H1 (cell line): ENCODE data around the gene MRPS15. TPM values are rescaled to one million over a fixed set of nuclear protein-coding genes. Genes with fewer than 3 reads are reported as not detected.

Experiments used
- CTCF ChIA-PET: fragments of 300-600 bp; sonication (Branson Sonifier 250); formaldehyde crosslinking; loops from one replicate; lab custom pipeline; 2021; ENCODE audit not compliant: partially characterized antibody; lab: Charles Lee
- POLR2A ChIA-PET: fragments of 300-600 bp; sonication (Branson Sonifier 250); formaldehyde crosslinking; loops from one replicate; lab custom pipeline; 2021; ENCODE audit warnings: inconsistent platforms; ENCODE audit not compliant: partially characterized antibody; lab: Charles Lee
- DNase-seq, 2 experiments: peaks; one replicate each; pipeline versions ENCODE4 v3.0.0 to v3.0.0-alpha.2; 2010 to 2022; ENCODE audit warnings: low spot score in 2 of 2, low read depth in 1 of 2, mixed read lengths in 1 of 2
- FAIRE-seq: peaks from 2 replicates; lab custom pipeline; 2011; peaks lifted over from hg19 to GRCh38; lab: Jason Lieb, UNC
- H2AFZ ChIP-seq: 2 replicates; pipeline ENCODE4 v1.8.1; 2012; ENCODE audit warnings: low read length, inconsistent platforms
- H2AK5ac ChIP-seq: 2 replicates; pipeline ENCODE4 v1.6.1; 2013; ENCODE audit warnings: low read depth, low read length
- H2BK120ac ChIP-seq: replicated peaks from 2 replicates; pipeline ENCODE3; 2013; ENCODE audit warnings: low read depth, low read length, inconsistent platforms
- H2BK12ac ChIP-seq: 2 replicates; pipeline ENCODE4 v1.6.1; 2013; ENCODE audit warnings: low read depth, low read length
- H2BK15ac ChIP-seq: 2 replicates; pipeline ENCODE4 v1.6.1; 2013; ENCODE audit warnings: low read length
- H2BK20ac ChIP-seq: 2 replicates; pipeline ENCODE4 v1.6.1; 2013; ENCODE audit warnings: low read length
- H2BK5ac ChIP-seq: 2 replicates; pipeline ENCODE4 v1.6.1; 2013; ENCODE audit warnings: low read depth, low read length
- H3K14ac ChIP-seq: 2 replicates; pipeline ENCODE4 v1.6.1; 2013; ENCODE audit warnings: inconsistent platforms; ENCODE audit not compliant: insufficient read length
- H3K18ac ChIP-seq: 2 replicates; pipeline ENCODE4 v1.6.1; 2013; ENCODE audit warnings: low read length; ENCODE audit errors: extremely low read depth
- H3K23ac ChIP-seq: 2 replicates; pipeline ENCODE4 v1.6.1; 2013; ENCODE audit warnings: inconsistent platforms; ENCODE audit not compliant: insufficient read length
- H3K23me2 ChIP-seq: 2 replicates; pipeline ENCODE4 v1.6.1; 2013; ENCODE audit warnings: low read depth, low read length
- H3K27ac ChIP-seq: 2 replicates; pipeline ENCODE4 v1.6.1; 2011; ENCODE audit warnings: low read depth, low read length, inconsistent platforms
- H3K27me3 ChIP-seq, 4 experiments: replicated peaks in 1 of 4; 1 replicate in 1 of 4; 2 replicates in 3 of 4; pipeline versions ENCODE4 v1.6.1 to v1.8.1; 2011 to 2013; ENCODE audit warnings: low read length in 3 of 4, mild to moderate bottlenecking in 3 of 4, inconsistent platforms in 2 of 4, mixed read lengths in 2 of 4, moderate library complexity in 1 of 4; ENCODE audit not compliant: control insufficient read depth in 3 of 4, insufficient read depth in 3 of 4; ENCODE audit errors: extremely low read depth in 1 of 4
- H3K36me3 ChIP-seq, 4 experiments: 2 replicates each; pipeline versions ENCODE4 v1.6.1 to v1.8.1; 2011 to 2013; ENCODE audit warnings: mild to moderate bottlenecking in 4 of 4, low read length in 3 of 4, moderate library complexity in 2 of 4, control low read depth in 1 of 4, inconsistent platforms in 1 of 4; ENCODE audit not compliant: insufficient read depth in 4 of 4, control insufficient read depth in 2 of 4
- H3K4ac ChIP-seq: replicated peaks from 2 replicates; pipeline ENCODE3; 2013; ENCODE audit warnings: low read length, low read depth, mixed read lengths, inconsistent platforms; ENCODE audit not compliant: insufficient read length
- H3K4me1 ChIP-seq, 4 experiments: replicated peaks in 1 of 4; 1 replicate in 1 of 4; 2 replicates in 3 of 4; pipeline versions ENCODE4 v1.6.1 to v1.8.1; 2011 to 2013; ENCODE audit warnings: low read length in 3 of 4, inconsistent platforms in 2 of 4, mixed read lengths in 1 of 4; ENCODE audit not compliant: insufficient read depth in 4 of 4, control insufficient read depth in 3 of 4
- H3K4me2 ChIP-seq, 2 experiments: 2 replicates each; pipeline versions ENCODE4 v1.6.1 to v1.8.1; 2011 to 2013; ENCODE audit warnings: low read depth in 2 of 2, low read length in 2 of 2, control low read depth in 1 of 2, inconsistent platforms in 1 of 2, mild to moderate bottlenecking in 1 of 2; ENCODE audit not compliant: insufficient read depth in 1 of 2
- H3K4me3 ChIP-seq, 4 experiments: fragments of 200-600, 300-600 bp in 1 of 4; sonication (generic), shearing (Covaris generic), sonication (Bioruptor Twin) in 1 of 4; 2 replicates each; pipeline versions ENCODE4 v1.5.1 to v1.8.1; 2011 to 2016; ENCODE audit warnings: low read length in 4 of 4, low read depth in 3 of 4, control low read depth in 2 of 4, inconsistent platforms in 2 of 4, mild to moderate bottlenecking in 2 of 4, mixed read lengths in 1 of 4, moderate library complexity in 1 of 4; ENCODE audit not compliant: insufficient read depth in 2 of 4; ENCODE audit errors: extremely low read depth in 1 of 4
- H3K56ac ChIP-seq: replicated peaks from 2 replicates; pipeline ENCODE3; 2013; ENCODE audit warnings: low read depth, mild to moderate bottlenecking, mixed read lengths, low read length, inconsistent platforms; ENCODE audit not compliant: insufficient read length
- H3K79me1 ChIP-seq: 2 replicates; pipeline ENCODE4 v1.6.1; 2013; ENCODE audit warnings: low read depth, low read length, control low read depth
- H3K79me2 ChIP-seq, 2 experiments: 2 replicates each; pipeline versions ENCODE4 v1.6.1 to v1.8.1; 2012 to 2013; ENCODE audit warnings: low read length in 2 of 2, mild to moderate bottlenecking in 2 of 2, inconsistent platforms in 1 of 2; ENCODE audit not compliant: insufficient read depth in 2 of 2, control insufficient read depth in 1 of 2
- H3K9ac ChIP-seq, 4 experiments: replicated peaks in 1 of 4; 1 replicate in 1 of 4; 2 replicates in 3 of 4; pipeline versions ENCODE4 v1.6.1 to v1.8.1; 2011 to 2013; ENCODE audit warnings: low read depth in 3 of 4, low read length in 3 of 4, control low read depth in 2 of 4, mild to moderate bottlenecking in 2 of 4, moderate library complexity in 2 of 4, inconsistent platforms in 1 of 4; ENCODE audit errors: extremely low read depth in 1 of 4
- H3K9me3 ChIP-seq, 2 experiments: 2 replicates each; pipeline versions ENCODE4 v1.6.1 to v1.8.1; 2012 to 2013; ENCODE audit warnings: mild to moderate bottlenecking in 2 of 2, moderate library complexity in 2 of 2, control low read depth in 1 of 2, inconsistent platforms in 1 of 2, low read depth in 1 of 2, low read length in 1 of 2, mixed read lengths in 1 of 2; ENCODE audit not compliant: insufficient read depth in 2 of 2
- H4K20me1 ChIP-seq, 2 experiments: replicated peaks in 1 of 2; 2 replicates each; pipeline versions ENCODE3 to v1.8.1; 2011 to 2013; ENCODE audit warnings: inconsistent platforms in 2 of 2, low read length in 2 of 2, mild to moderate bottlenecking in 1 of 2; ENCODE audit not compliant: insufficient read depth in 2 of 2, control insufficient read depth in 1 of 2
- H4K5ac ChIP-seq: 2 replicates; pipeline ENCODE4 v1.6.1; 2013; ENCODE audit warnings: low read length, low read depth, mixed read lengths, inconsistent platforms; ENCODE audit not compliant: insufficient read length
- H4K8ac ChIP-seq: 2 replicates; pipeline ENCODE4 v1.8.0; 2013; ENCODE audit warnings: mild to moderate bottlenecking, moderate library complexity, low read length, inconsistent platforms; ENCODE audit not compliant: insufficient read depth; ENCODE audit errors: extremely low read depth
- H4K91ac ChIP-seq: replicated peaks from 2 replicates; pipeline ENCODE3; 2013; ENCODE audit warnings: low read length, mixed read lengths, inconsistent platforms; ENCODE audit not compliant: insufficient read length
- WGBS, 2 experiments: shearing (Covaris generic) in 1 of 2; methylation state at CpG; one replicate each; pipeline versions ENCODE4 v1.1.6 to v1.1.7; 2013 to 2015; ENCODE audit warnings: low lambda C conversion rate in 2 of 2, mixed read lengths in 2 of 2, inconsistent platforms in 1 of 2, low coverage in 1 of 2, missing lambda C conversion rate in 1 of 2; ENCODE audit not compliant: insufficient replicate concordance in 2 of 2, insufficient coverage in 1 of 2, insufficient read length in 1 of 2; ENCODE audit errors: extremely low coverage in 1 of 2, missing lambda C conversion rate in 1 of 2; 5-methylcytosine and 5-hydroxymethylcytosine counted together
- polyA plus RNA-seq, 7 experiments: library from polyadenylated mRNA; depleted of rRNA in 3 of 7; stranded (reverse) in 5 of 7; unstranded in 2 of 7; fragments of >200 nt in 5 of 7; fragments of 200-250 nt in 2 of 7; gene quantifications; 1 replicate in 5 of 7; 2 replicates in 1 of 7; 4 replicates in 1 of 7; pipeline versions ENCODE4 v1.2.1 to v1.2.3, GENCODE V29; 2011 to 2013; ENCODE audit warnings: missing spikeins in 2 of 7, mixed read lengths in 2 of 7
- total RNA-seq: library from RNA; stranded (reverse); fragmentation: NEBNext Ultra II Directional; extraction: Animal tissue kit (Norgen Biotek cat#: 25700); gene quantifications from 2 replicates; pipeline ENCODE4 v1.2.1, GENCODE V29; 2021

Gene MRPS15
- total and polyA plus RNA-seq, 2 of the 8 experiments (the other 6 are each of a cell fraction or from before 2014, with no cell fraction given), result 53.6 to 129 TPM

GRCh38 chr1:36421649-36422048 is 42.5 kb downstream of the MRPS15 start:
- H3K4ac ChIP-seq, result no peak overlapping the region
- no peaks in the 10 kb centered on the region for H3K79me2 ChIP-seq
- no peaks in the 10 kb centered on the region for H3K4me1 ChIP-seq
- no peak overlapping the region for H2AK5ac ChIP-seq
- H3K36me3 ChIP-seq, result no peaks in the 10 kb centered on the region
- no peak overlapping the region for H2AFZ ChIP-seq
- POLR2A ChIA-PET, result interaction anchor here (1.5 to 1.8 kb wide), 3 partner anchors 35 to 116 kb away, joined by 3 to 7 read pairs (median 5); partner anchors contain the start of gene SH3D21
- no peak overlapping the region for H4K5ac ChIP-seq
- no peak overlapping the region for H2BK20ac ChIP-seq
- WGBS, 2 experiments, result 88% methylated on average over 7 of the region's 7 CpGs; no CpG with 5 or more reads in 1 of the 2 experiments
- no peak overlapping the region for H3K23ac ChIP-seq
- no peak overlapping the region for H3K4me2 ChIP-seq
- H3K9me3 ChIP-seq, result no peaks in the 10 kb centered on the region
- no peaks in the 10 kb centered on the region for H3K23me2 ChIP-seq
- H2BK120ac ChIP-seq, result no peak overlapping the region
- H2BK12ac ChIP-seq, result no peak overlapping the region
- no peak for FAIRE-seq
- no peak overlapping the region for H3K27ac ChIP-seq
- H4K8ac ChIP-seq, result no peak overlapping the region
- H3K79me1 ChIP-seq, result no peaks in the 10 kb centered on the region
- no peak for DNase-seq
- no peak overlapping the region for H2BK5ac ChIP-seq
- no peak overlapping the region for H2BK15ac ChIP-seq
- H4K91ac ChIP-seq, result no peak overlapping the region
- H3K4me3 ChIP-seq, result no peak overlapping the region
- H4K20me1 ChIP-seq, result no peaks in the 10 kb centered on the region
- no peak overlapping the region for H3K18ac ChIP-seq
- no peaks in the 10 kb centered on the region for H3K27me3 ChIP-seq
- no peak overlapping the region for H3K9ac ChIP-seq
- H3K56ac ChIP-seq, result no peak overlapping the region
- H3K14ac ChIP-seq, result no peak overlapping the region
- CTCF ChIA-PET, result interaction anchor here (0.6 to 4.6 kb wide), 20 partner anchors 9 to 294 kb away, joined by 3 to 30 read pairs (median 4); partner anchors contain the start of gene TRAPPC3
